K562 (cell line): Measurements from ENCODE around the gene DIP2C. TPM values are rescaled to one million over a fixed set of nuclear protein-coding genes. Genes with fewer than 3 reads are reported as not detected.

Experiments
- ATAC-seq: fragments of 200-7000 bp; cut with Tn5 transposase; 3 replicates; pipeline ENCODE4 v1.9.1; 2020; ENCODE audit warnings: moderate library complexity
- BruUV-seq: library from RNA; stranded (reverse); fragments of 400-500 nt; replicated peaks from 2 replicates; lab custom pipeline; 2021; lab: Mats Ljungman, UMichigan
- CTCF ChIA-PET: fragments of 300-600 bp; formaldehyde crosslinking; extraction: SDS; loops from one replicate; lab custom pipeline; 2021; ENCODE audit warnings: low intra/inter-chr PET ratio; lab: Yijun Ruan, JAX
- POLR2A ChIA-PET: fragments of 300-600, 350-650 bp; sonication (Branson Sonifier 250); formaldehyde crosslinking; extraction: SDS; loops from one replicate; lab custom pipeline; 2021; ENCODE audit warnings: antibody characterized with exemption, inconsistent platforms; lab: Yijun Ruan, JAX
- DNase-seq, 4 experiments: peaks; one replicate each; pipeline versions ENCODE4 v3.0.0 to v3.0.0-alpha.2; 2011 to 2018; ENCODE audit warnings: low spot score in 3 of 4, mixed read lengths in 3 of 4; ENCODE audit errors: extremely low read depth in 1 of 4
- FAIRE-seq: peaks from 2 replicates; lab custom pipeline; 2011; peaks lifted over from hg19 to GRCh38; lab: Jason Lieb, UNC
- H2AFZ ChIP-seq: 2 replicates; pipeline ENCODE4 v1.6.0; 2011; ENCODE audit warnings: low read depth, low read length, control low read depth, inconsistent platforms
- H3K27ac ChIP-seq: fragments of 200-600 bp; 3 replicates; pipeline ENCODE4 v1.8.0; 2011; ENCODE audit warnings: low read depth, mild to moderate bottlenecking, control low read depth, inconsistent platforms, low read length, moderate library complexity, mixed read lengths; ENCODE audit errors: extremely low read depth
- H3K27me3 ChIP-seq, 2 experiments: fragments of 300-600 bp in 1 of 2; 2 replicates in 1 of 2; 3 replicates in 1 of 2; pipeline versions ENCODE4 v1.6.0 to v1.8.0; 2011; ENCODE audit warnings: inconsistent platforms in 2 of 2, low read length in 2 of 2, mild to moderate bottlenecking in 1 of 2, mixed read lengths in 1 of 2, moderate library complexity in 1 of 2; ENCODE audit not compliant: control insufficient read depth in 2 of 2, insufficient read depth in 2 of 2
- H3K36me3 ChIP-seq: fragments of 300-600 bp; 3 replicates; pipeline ENCODE4 v1.8.0; 2011; ENCODE audit warnings: mild to moderate bottlenecking, low read length, inconsistent platforms; ENCODE audit not compliant: control insufficient read depth, insufficient read depth
- H3K4me1 ChIP-seq, 2 experiments: fragments of 200-600 bp in 1 of 2; replicated peaks in 1 of 2; 2 replicates in 1 of 2; 3 replicates in 1 of 2; pipeline versions ENCODE4 v1.5.1 to v1.8.0; 2011; ENCODE audit warnings: inconsistent platforms in 2 of 2, low read length in 2 of 2, mild to moderate bottlenecking in 1 of 2, mixed read lengths in 1 of 2, moderate library complexity in 1 of 2; ENCODE audit not compliant: control insufficient read depth in 2 of 2, insufficient read depth in 2 of 2
- H3K4me2 ChIP-seq: 2 replicates; pipeline ENCODE4 v1.6.1; 2011; ENCODE audit warnings: low read length, control low read depth, inconsistent platforms, mixed read lengths; ENCODE audit not compliant: insufficient read depth
- H3K4me3 ChIP-seq: fragments of 200-600 bp; sonication (generic), shearing (Covaris generic); 2 replicates; pipeline ENCODE4 v1.5.1; 2016; ENCODE audit warnings: control low read depth, inconsistent platforms
- H3K79me2 ChIP-seq: fragments of 200-600 bp; 3 replicates; pipeline ENCODE4 v1.8.0; 2011; ENCODE audit warnings: low read length, inconsistent platforms; ENCODE audit not compliant: control insufficient read depth, insufficient read depth
- H3K9ac ChIP-seq, 2 experiments: 2 replicates each; pipeline versions ENCODE4 v1.6.0 to v1.6.1; 2011; ENCODE audit warnings: low read depth in 2 of 2, low read length in 2 of 2, control low read depth in 1 of 2, inconsistent platforms in 1 of 2, mild to moderate bottlenecking in 1 of 2, mixed read lengths in 1 of 2; ENCODE audit not compliant: insufficient read depth in 1 of 2
- H3K9me1 ChIP-seq: one replicate; pipeline ENCODE4 v1.6.0; 2011; ENCODE audit warnings: inconsistent platforms, mild to moderate bottlenecking, low read length, moderate library complexity; ENCODE audit not compliant: control insufficient read depth, insufficient read depth
- H3K9me3 ChIP-seq: replicated peaks from 2 replicates; pipeline ENCODE4 v1.5.1; 2011; ENCODE audit warnings: low read depth, low read length, inconsistent platforms; ENCODE audit not compliant: control insufficient read depth, insufficient read depth
- H4K20me1 ChIP-seq: replicated peaks from 2 replicates; pipeline ENCODE4 v1.6.1; 2011; ENCODE audit warnings: low read length, inconsistent platforms, mixed read lengths; ENCODE audit not compliant: control insufficient read depth, insufficient read depth
- AFF4 ChIP-seq: sonication (generic); formaldehyde crosslinking; IDR thresholded peaks from 2 replicates; pipeline ENCODE4 v1.8.0; 2023; ENCODE audit warnings: mild to moderate bottlenecking, missing genetic modification reagents
- FOXA3 ChIP-seq, 2 experiments: fragments of 450-650 bp in 1 of 2; sonication (generic) in 1 of 2; formaldehyde crosslinking; IDR thresholded peaks in 1 of 2; conservative IDR thresholded peaks in 1 of 2; 2 replicates each; pipeline versions ENCODE4 v1.4.0 to v1.8.0; 2020 to 2022; ENCODE audit warnings: mild to moderate bottlenecking in 2 of 2, missing genetic modification reagents in 1 of 2
- GATA2 ChIP-seq: sonication (generic); formaldehyde crosslinking; IDR thresholded peaks from 2 replicates; pipeline ENCODE4 v1.4.0; 2020; ENCODE audit warnings: mild to moderate bottlenecking, missing genetic modification reagents
- PRPF4 ChIP-seq: fragments of 200-400 bp; formaldehyde crosslinking; IDR thresholded peaks from one replicate; pipeline ENCODE4 v1.6.1; 2017; ENCODE audit warnings: low read length, low read depth, mild to moderate bottlenecking; ENCODE audit not compliant: insufficient read depth, poor library complexity, severe bottlenecking
- RAD21 ChIP-seq, 2 experiments: fragments of 250-450 bp in 1 of 2; fragments of 450-650 bp in 1 of 2; sonication (Bioruptor Pico) in 1 of 2; formaldehyde crosslinking in 1 of 2; IDR thresholded peaks in 1 of 2; conservative IDR thresholded peaks in 1 of 2; 2 replicates each; pipeline versions ENCODE4 v1.4.0 to v1.8.0; 2020 to 2022; ENCODE audit warnings: mild to moderate bottlenecking in 2 of 2, moderate library complexity in 1 of 2
- SRSF7 ChIP-seq: fragments of 200-400 bp; formaldehyde crosslinking; optimal IDR thresholded peaks from 2 replicates; pipeline ENCODE3; 2017; ENCODE audit warnings: mild to moderate bottlenecking, low read depth, low read length
- ZNF184 ChIP-seq: sonication (generic); formaldehyde crosslinking; IDR thresholded peaks from 2 replicates; pipeline ENCODE4 v1.5.0; 2020; ENCODE audit warnings: missing genetic modification reagents
- ZNF780A ChIP-seq: fragments of 250-450 bp; sonication (Bioruptor Pico); IDR thresholded peaks from 2 replicates; pipeline ENCODE4 v1.5.0; 2021; ENCODE audit warnings: mild to moderate bottlenecking
- WGBS: fragments of 100-300 bp; shearing (Covaris generic); methylation state at CpG from one replicate; pipeline ENCODE4 v1.1.6; 2016; ENCODE audit warnings: low coverage, mixed read lengths; ENCODE audit not compliant: insufficient coverage; ENCODE audit errors: missing lambda C conversion rate; 5-methylcytosine and 5-hydroxymethylcytosine counted together
- in situ Hi-C: fragments of 300-500 bp; cut with MboI; formaldehyde crosslinking; loops from 4 replicates; pipeline ENCODE4 v1.15.0; 2018; ENCODE audit warnings: inconsistent platforms, mixed read lengths
- intact Hi-C: fragments of 100-400 bp; cut with micrococcal nuclease; formaldehyde crosslinking; loops from 2 replicates; pipeline ENCODE4 v1.14.2; 2022
- polyA plus RNA-seq, 8 experiments: library from polyadenylated mRNA; depleted of rRNA in 4 of 8; stranded (reverse) in 5 of 8; unstranded in 3 of 8; fragments of >200 nt; fragmentation: Nextera tagmentation in 2 of 8; fragmentation: Illumina TruSeq in 1 of 8; extraction: Ambion mirVana in 2 of 8; extraction: Trizol in 1 of 8; gene quantifications; 2 replicates each; pipeline versions ENCODE4 v1.2.1 to v1.2.3, GENCODE V29; 2011 to 2014; ENCODE audit warnings: inconsistent platforms in 1 of 8, missing spikeins in 1 of 8
- total RNA-seq, 7 experiments: library from RNA; depleted of rRNA in 6 of 7; stranded (reverse); fragments of >200 nt in 6 of 7; fragmentation: Illumina TruSeq in 2 of 7; extraction: Trizol in 2 of 7; gene quantifications; 2 replicates each; pipeline versions ENCODE4 v1.2.1 to v1.2.3, GENCODE V29; 2011 to 2021; ENCODE audit warnings: low replicate concordance in 1 of 7

The DIP2C gene
- total and polyA plus RNA-seq, 9 of the 15 experiments (the other 6 are each of a cell fraction or from before 2014, with no cell fraction given): 0.01 TPM; not detected in 8

- CTCF ChIA-PET: no interaction called here
- BruUV-seq: no TSS peak
Measured at GRCh38 chr10:267705-268104, 421.8 kb downstream of the DIP2C start.

More at GRCh38 chr10:267705-268104, 421.8 kb downstream of the DIP2C start:
- in situ Hi-C loops: no loop called here
- FAIRE-seq (no peak), DNase-seq (no peak), ATAC-seq (no peak)
- Histone ChIP-seq H3K27me3 (peaks cover 30 to 47% of the 10 kb centered on the region in 2 experiments), H3K9ac (no peak overlapping the region), H3K27ac (no peak overlapping the region), H3K79me2 (no peaks in the 10 kb centered on the region), H3K4me2 (no peak overlapping the region), H3K4me3 (no peak overlapping the region), H3K9me1 (no peaks in the 10 kb centered on the region), H3K36me3 (no peaks in the 10 kb centered on the region), H4K20me1 (peaks cover 10% of the 10 kb centered on the region; the same call in 1 of the 2 replicates), H3K4me1 (no peaks in the 10 kb centered on the region), H2AFZ (no peak overlapping the region), H3K9me3 (0 out of 2 replicates have a peak, but pooled peaks cover 1% of the 10 kb centered on the region)
- intact Hi-C loops: no loop called here
- TF ChIP-seq GATA2 (CRISPR knock-in tag) (no peak), PRPF4 (no peak), ZNF780A (no peak), RAD21 (CRISPR knock-in tag; conservative IDR thresholded peaks at IDR 0.05 in 1 of 2, IDR thresholded peaks at IDR 0.05 in 1 of 2) (no peak), FOXA3 (CRISPR knock-in tag; conservative IDR thresholded peaks at IDR 0.05 in 1 of 2, IDR thresholded peaks at IDR 0.05 in 1 of 2) (no peak), ZNF184 (CRISPR knock-in tag) (no peak), AFF4 (CRISPR knock-in tag) (no peak), SRSF7 (no peak)
- POLR2A ChIA-PET: no interaction called here
- 2% methylated on average over 11 of the region's 11 CpGs for WGBS
